GM12801 (cell line): ENCODE results near the gene ACOX1.

Source experiments
- CTCF ChIP-seq: IDR thresholded peaks from one replicate; pipeline ENCODE4 v1.5.1; 2011; ENCODE audit warnings: control low read depth; ENCODE audit not compliant: insufficient read length; ENCODE audit errors: extremely low read depth

Gene ACOX1

GRCh38 chr17:75921596-75921995 is 57.4 kb downstream of the ACOX1 start:
- TF ChIP-seq CTCF = no peak

- no peak for TF ChIP-seq CTCF
Measured at GRCh38 chr17:75920045-75920560, 58.9 kb downstream of the ACOX1 start.

- TF ChIP-seq CTCF = no peak
Measured at GRCh38 chr17:75919611-75920010, 59.4 kb downstream of the ACOX1 start.

- no peak for TF ChIP-seq CTCF
Measured at GRCh38 chr17:75917917-75918445, 61.0 kb downstream of the ACOX1 start.

- TF ChIP-seq CTCF = no peak
Measured at GRCh38 chr17:75917141-75917916, 61.6 kb downstream of the ACOX1 start.

- TF ChIP-seq CTCF = no peak
Measured at GRCh38 chr17:75915268-75915667, 63.7 kb downstream of the ACOX1 start.

GRCh38 chr17:75914643-75915267 is 64.2 kb downstream of the ACOX1 start:
- no peak for TF ChIP-seq CTCF
